ENCODE measurements around the gene CLSTN3. TPM values are rescaled to one million over a fixed set of nuclear protein-coding genes. Genes with fewer than 3 reads are reported as not detected.

CLSTN3 gene
- total RNA-seq, 4 donors from 2014 or later: 35.0 to 120 (median 57.3) TPM

DNA sequence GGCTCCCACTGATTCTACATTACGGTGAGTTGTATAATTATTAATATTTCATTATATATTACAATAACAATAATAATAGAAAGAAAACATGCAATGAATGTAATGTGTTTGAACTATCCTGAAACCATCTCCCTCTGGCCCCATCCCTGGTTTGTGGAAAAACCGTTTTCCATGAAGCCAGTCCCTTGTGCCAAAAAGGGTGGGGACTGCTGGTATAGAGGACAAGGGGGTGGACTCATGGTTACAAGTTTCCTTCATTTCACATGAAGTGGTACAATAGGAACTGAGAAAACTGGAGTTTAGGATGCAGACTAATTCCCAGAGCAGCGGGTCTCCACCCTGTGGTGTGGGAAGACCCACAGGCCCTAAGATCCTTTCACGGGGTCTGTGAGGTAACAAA is 18.1 kb upstream of the CLSTN3 start:
- Histone ChIP-seq H3K36me3 (peaks cover 0 to 12% (median 0%) of the 10 kb centered on the region in 3 donors), H3K27ac (peak overlapping the region in 1 of 4 donors; percentile 8), H3K4me3 (no peak overlapping the region), H3K9me3 (no peaks in the 10 kb centered on the region), H3K4me1 (peaks cover 0 to 12% (median 8%) of the 10 kb centered on the region in 4 donors), H3K27me3 (no peaks in the 10 kb centered on the region)
- TF ChIP-seq POLR2A (IDR thresholded peaks at IDR 0.05): no peak
- TF ChIP-seq, protein P1, sequence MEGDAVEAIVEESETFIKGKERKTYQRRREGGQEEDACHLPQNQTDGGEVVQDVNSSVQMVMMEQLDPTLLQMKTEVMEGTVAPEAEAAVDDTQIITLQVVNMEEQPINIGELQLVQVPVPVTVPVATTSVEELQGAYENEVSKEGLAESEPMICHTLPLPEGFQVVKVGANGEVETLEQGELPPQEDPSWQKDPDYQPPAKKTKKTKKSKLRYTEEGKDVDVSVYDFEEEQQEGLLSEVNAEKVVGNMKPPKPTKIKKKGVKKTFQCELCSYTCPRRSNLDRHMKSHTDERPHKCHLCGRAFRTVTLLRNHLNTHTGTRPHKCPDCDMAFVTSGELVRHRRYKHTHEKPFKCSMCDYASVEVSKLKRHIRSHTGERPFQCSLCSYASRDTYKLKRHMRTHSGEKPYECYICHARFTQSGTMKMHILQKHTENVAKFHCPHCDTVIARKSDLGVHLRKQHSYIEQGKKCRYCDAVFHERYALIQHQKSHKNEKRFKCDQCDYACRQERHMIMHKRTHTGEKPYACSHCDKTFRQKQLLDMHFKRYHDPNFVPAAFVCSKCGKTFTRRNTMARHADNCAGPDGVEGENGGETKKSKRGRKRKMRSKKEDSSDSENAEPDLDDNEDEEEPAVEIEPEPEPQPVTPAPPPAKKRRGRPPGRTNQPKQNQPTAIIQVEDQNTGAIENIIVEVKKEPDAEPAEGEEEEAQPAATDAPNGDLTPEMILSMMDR (IDR thresholded peaks at IDR 0.05): no peak
- DNase-seq: no peak

DNA sequence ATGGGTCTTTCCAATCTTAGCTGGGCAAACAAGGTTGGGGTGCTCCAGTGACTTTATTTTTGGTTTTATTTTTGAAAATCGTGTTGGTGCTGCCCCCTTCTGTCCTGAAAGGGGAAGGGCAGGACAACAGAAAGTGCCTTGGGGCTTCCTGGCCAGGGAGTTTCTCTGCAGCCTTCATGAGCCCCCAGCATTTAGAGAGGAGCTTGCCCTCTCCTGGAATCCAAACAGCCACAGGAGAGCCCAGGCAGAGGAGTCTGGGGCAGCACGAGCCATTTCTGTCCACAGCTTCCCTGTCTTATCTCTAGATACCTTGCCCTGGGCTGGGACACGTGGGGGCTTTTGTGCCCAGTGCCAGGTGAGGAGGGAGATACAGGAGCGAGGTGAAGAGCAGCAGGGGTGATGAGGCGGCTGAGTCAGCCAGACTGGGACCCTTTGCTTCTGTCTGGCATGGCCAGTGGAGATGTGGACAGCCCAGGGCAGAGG is 16.7 kb upstream of the CLSTN3 start:
- peaks cover 0 to 12% (median 8%) of the 10 kb centered on the region in 4 donors for H3K4me1 ChIP-seq
- H3K9me3 ChIP-seq: no peaks in the 10 kb centered on the region
- DNase-seq: peak in 2 of 3 donors; percentile 46 to 70
- peaks cover 0 to 12% (median 0%) of the 10 kb centered on the region in 3 donors for H3K36me3 ChIP-seq
- H3K4me3 ChIP-seq: no peak overlapping the region
- H3K27me3 ChIP-seq: no peaks in the 10 kb centered on the region
- TF ChIP-seq, protein P1 (IDR thresholded peaks at IDR 0.05): peak; percentile 78 to 86 (median 81)
- TF ChIP-seq POLR2A (IDR thresholded peaks at IDR 0.05): no peak
- peak overlapping the region in 1 of 4 donors; percentile 21 for H3K27ac ChIP-seq

DNA sequence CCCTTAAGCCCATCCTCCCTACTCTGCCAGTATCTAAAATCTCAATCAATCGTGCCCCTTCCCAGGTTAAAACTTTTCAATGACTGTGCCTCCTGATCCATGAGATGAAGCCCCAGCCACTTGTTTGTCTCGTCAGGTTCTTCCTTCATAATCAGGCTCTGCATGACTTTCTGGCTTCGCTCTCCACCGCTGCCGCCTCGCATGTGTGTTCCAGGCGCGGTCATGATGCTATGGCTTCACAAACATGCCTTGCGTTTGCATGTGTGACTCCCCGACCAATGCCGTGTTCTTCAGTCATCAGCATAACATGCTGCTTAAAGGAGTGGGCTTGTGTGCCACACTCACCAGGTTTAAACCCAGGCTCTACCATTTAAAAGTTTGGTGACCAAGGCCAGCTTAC is 16.2 kb upstream of the CLSTN3 start:
- Histone ChIP-seq H3K36me3 (peaks cover 0 to 12% (median 0%) of the 10 kb centered on the region in 3 donors), H3K4me3 (no peak overlapping the region), H3K9me3 (no peaks in the 10 kb centered on the region), H3K27me3 (no peaks in the 10 kb centered on the region), H3K4me1 (peaks cover 0 to 12% (median 8%) of the 10 kb centered on the region in 4 donors), H3K27ac (no peak overlapping the region)
- TF ChIP-seq, protein P1 (IDR thresholded peaks at IDR 0.05): no peak
- TF ChIP-seq POLR2A (IDR thresholded peaks at IDR 0.05): no peak
- DNase-seq: peak in 2 of 3 donors; percentile 39 to 42

DNA sequence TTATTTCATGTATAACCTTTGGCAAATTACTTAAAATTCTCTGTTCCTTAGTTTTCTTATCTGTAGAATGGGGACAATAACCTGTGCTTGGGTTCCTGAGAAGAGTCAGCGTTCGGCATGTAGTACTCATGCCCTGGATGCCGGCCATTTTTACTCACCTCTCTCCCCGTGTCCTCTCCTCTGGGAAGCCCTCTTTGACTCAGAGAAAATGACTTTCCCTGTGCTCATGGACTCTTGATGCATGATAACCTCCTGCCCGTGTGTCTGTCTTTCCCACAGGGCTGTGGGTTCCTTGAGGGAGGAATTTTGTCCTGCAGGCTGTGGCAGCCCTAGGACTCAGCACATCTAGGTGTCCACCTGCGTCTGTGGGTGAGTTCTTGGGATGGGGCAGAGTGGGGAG is 15.3 kb upstream of the CLSTN3 start:
- Histone ChIP-seq H3K4me3 (no peak overlapping the region), H3K9me3 (no peaks in the 10 kb centered on the region), H3K27ac (no peak overlapping the region), H3K4me1 (peaks cover 0 to 7% (median 2%) of the 10 kb centered on the region in 4 donors), H3K27me3 (no peaks in the 10 kb centered on the region), H3K36me3 (peaks cover 0 to 12% (median 0%) of the 10 kb centered on the region in 3 donors)
- TF ChIP-seq, protein P1 (IDR thresholded peaks at IDR 0.05): no peak
- no peak for TF ChIP-seq POLR2A (IDR thresholded peaks at IDR 0.05)
- DNase-seq: peak in 1 of 3 donors; percentile 38

DNA sequence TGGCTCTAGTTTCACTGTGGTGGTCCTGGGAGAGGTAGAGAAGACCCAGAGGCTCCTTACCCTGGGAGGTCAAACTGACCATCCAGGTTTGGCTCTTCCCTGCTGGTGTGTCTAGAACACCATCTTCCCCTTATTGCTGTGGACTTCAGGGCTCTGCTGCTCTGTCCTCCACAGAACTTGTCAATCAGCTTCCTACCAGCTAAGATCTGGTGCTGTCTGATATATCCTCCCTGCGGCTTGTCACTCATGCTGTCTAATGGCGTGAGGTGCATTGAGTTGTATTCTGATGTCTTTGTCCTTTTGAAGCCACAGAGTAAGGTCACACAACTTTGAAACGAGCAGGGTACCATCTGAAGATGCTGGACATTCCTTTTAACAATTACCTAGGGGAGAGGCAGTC is 14.0 kb upstream of the CLSTN3 start:
- no peaks in the 10 kb centered on the region for H3K27me3 ChIP-seq
- peaks cover 0 to 7% (median 2%) of the 10 kb centered on the region in 4 donors for H3K4me1 ChIP-seq
- TF ChIP-seq POLR2A (IDR thresholded peaks at IDR 0.05): no peak
- TF ChIP-seq, protein P1 (IDR thresholded peaks at IDR 0.05): no peak
- H3K27ac ChIP-seq: no peak overlapping the region
- no peak overlapping the region for H3K4me3 ChIP-seq
- peak in 1 of 3 donors; percentile 13 for DNase-seq
- H3K9me3 ChIP-seq: no peaks in the 10 kb centered on the region
- peaks cover 0 to 12% (median 0%) of the 10 kb centered on the region in 3 donors for H3K36me3 ChIP-seq
